Tibial nerve (tissue), 4 donors: ENCODE results near the gene FRY.

Source experiments
- EP300 ChIP-seq, 2 donors: sonication (generic); formaldehyde crosslinking; IDR thresholded peaks; one replicate each; pipeline ENCODE4 v1.6.1; 2017; ENCODE audit warnings: antibody characterized with exemption in 2 of 2, mild to moderate bottlenecking in 1 of 2
- TF ChIP-seq, protein P1 (sequence below), 5 experiments: fragments of 200-600 bp in 3 of 5; fragments of 450-650 bp in 2 of 5; sonication (generic) in 3 of 5; IDR thresholded peaks; one replicate each; pipeline ENCODE4 v1.5.1; 2016 to 2019; ENCODE audit warnings: antibody characterized with exemption in 5 of 5, mild to moderate bottlenecking in 3 of 5, moderate library complexity in 2 of 5

GRCh38 chr13:32016631-32017030 is 14.9 kb upstream of the FRY start:
- no peak for TF ChIP-seq EP300 (IDR thresholded peaks at IDR 0.05)
- TF ChIP-seq, protein P1, sequence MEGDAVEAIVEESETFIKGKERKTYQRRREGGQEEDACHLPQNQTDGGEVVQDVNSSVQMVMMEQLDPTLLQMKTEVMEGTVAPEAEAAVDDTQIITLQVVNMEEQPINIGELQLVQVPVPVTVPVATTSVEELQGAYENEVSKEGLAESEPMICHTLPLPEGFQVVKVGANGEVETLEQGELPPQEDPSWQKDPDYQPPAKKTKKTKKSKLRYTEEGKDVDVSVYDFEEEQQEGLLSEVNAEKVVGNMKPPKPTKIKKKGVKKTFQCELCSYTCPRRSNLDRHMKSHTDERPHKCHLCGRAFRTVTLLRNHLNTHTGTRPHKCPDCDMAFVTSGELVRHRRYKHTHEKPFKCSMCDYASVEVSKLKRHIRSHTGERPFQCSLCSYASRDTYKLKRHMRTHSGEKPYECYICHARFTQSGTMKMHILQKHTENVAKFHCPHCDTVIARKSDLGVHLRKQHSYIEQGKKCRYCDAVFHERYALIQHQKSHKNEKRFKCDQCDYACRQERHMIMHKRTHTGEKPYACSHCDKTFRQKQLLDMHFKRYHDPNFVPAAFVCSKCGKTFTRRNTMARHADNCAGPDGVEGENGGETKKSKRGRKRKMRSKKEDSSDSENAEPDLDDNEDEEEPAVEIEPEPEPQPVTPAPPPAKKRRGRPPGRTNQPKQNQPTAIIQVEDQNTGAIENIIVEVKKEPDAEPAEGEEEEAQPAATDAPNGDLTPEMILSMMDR (IDR thresholded peaks at IDR 0.05) = no peak
